H1 (cell line): Measurements from ENCODE around the gene SHLD2. TPM values are rescaled to one million over a fixed set of nuclear protein-coding genes. Genes with fewer than 3 reads are reported as not detected.
"Not testable (repeated sequence)": the region's sequence is repeated elsewhere in the genome, so short reads cannot be mapped to it uniquely, and the experiment has no call there.

Experiments
- CTCF ChIA-PET: fragments of 300-600 bp; sonication (Branson Sonifier 250); formaldehyde crosslinking; loops from one replicate; lab custom pipeline; 2021; ENCODE audit not compliant: partially characterized antibody; lab: Charles Lee
- POLR2A ChIA-PET: fragments of 300-600 bp; sonication (Branson Sonifier 250); formaldehyde crosslinking; loops from one replicate; lab custom pipeline; 2021; ENCODE audit warnings: inconsistent platforms; ENCODE audit not compliant: partially characterized antibody; lab: Charles Lee
- DNase-seq, 2 experiments: peaks; one replicate each; pipeline versions ENCODE4 v3.0.0 to v3.0.0-alpha.2; 2010 to 2022; ENCODE audit warnings: low spot score in 2 of 2, low read depth in 1 of 2, mixed read lengths in 1 of 2
- FAIRE-seq: peaks from 2 replicates; lab custom pipeline; 2011; peaks lifted over from hg19 to GRCh38; lab: Jason Lieb, UNC
- H2AFZ ChIP-seq: 2 replicates; pipeline ENCODE4 v1.8.1; 2012; ENCODE audit warnings: low read length, inconsistent platforms
- H2AK5ac ChIP-seq: 2 replicates; pipeline ENCODE4 v1.6.1; 2013; ENCODE audit warnings: low read depth, low read length
- H2BK120ac ChIP-seq: replicated peaks from 2 replicates; pipeline ENCODE3; 2013; ENCODE audit warnings: low read depth, low read length, inconsistent platforms
- H2BK12ac ChIP-seq: 2 replicates; pipeline ENCODE4 v1.6.1; 2013; ENCODE audit warnings: low read depth, low read length
- H2BK15ac ChIP-seq: 2 replicates; pipeline ENCODE4 v1.6.1; 2013; ENCODE audit warnings: low read length
- H2BK20ac ChIP-seq: 2 replicates; pipeline ENCODE4 v1.6.1; 2013; ENCODE audit warnings: low read length
- H2BK5ac ChIP-seq: 2 replicates; pipeline ENCODE4 v1.6.1; 2013; ENCODE audit warnings: low read depth, low read length
- H3K14ac ChIP-seq: 2 replicates; pipeline ENCODE4 v1.6.1; 2013; ENCODE audit warnings: inconsistent platforms; ENCODE audit not compliant: insufficient read length
- H3K18ac ChIP-seq: 2 replicates; pipeline ENCODE4 v1.6.1; 2013; ENCODE audit warnings: low read length; ENCODE audit errors: extremely low read depth
- H3K23ac ChIP-seq: 2 replicates; pipeline ENCODE4 v1.6.1; 2013; ENCODE audit warnings: inconsistent platforms; ENCODE audit not compliant: insufficient read length
- H3K23me2 ChIP-seq: 2 replicates; pipeline ENCODE4 v1.6.1; 2013; ENCODE audit warnings: low read depth, low read length
- H3K27ac ChIP-seq: 2 replicates; pipeline ENCODE4 v1.6.1; 2011; ENCODE audit warnings: low read depth, low read length, inconsistent platforms
- H3K27me3 ChIP-seq, 4 experiments: replicated peaks in 1 of 4; 1 replicate in 1 of 4; 2 replicates in 3 of 4; pipeline versions ENCODE4 v1.6.1 to v1.8.1; 2011 to 2013; ENCODE audit warnings: low read length in 3 of 4, mild to moderate bottlenecking in 3 of 4, inconsistent platforms in 2 of 4, mixed read lengths in 2 of 4, moderate library complexity in 1 of 4; ENCODE audit not compliant: control insufficient read depth in 3 of 4, insufficient read depth in 3 of 4; ENCODE audit errors: extremely low read depth in 1 of 4
- H3K36me3 ChIP-seq, 4 experiments: 2 replicates each; pipeline versions ENCODE4 v1.6.1 to v1.8.1; 2011 to 2013; ENCODE audit warnings: mild to moderate bottlenecking in 4 of 4, low read length in 3 of 4, moderate library complexity in 2 of 4, control low read depth in 1 of 4, inconsistent platforms in 1 of 4; ENCODE audit not compliant: insufficient read depth in 4 of 4, control insufficient read depth in 2 of 4
- H3K4ac ChIP-seq: replicated peaks from 2 replicates; pipeline ENCODE3; 2013; ENCODE audit warnings: low read length, low read depth, mixed read lengths, inconsistent platforms; ENCODE audit not compliant: insufficient read length
- H3K4me1 ChIP-seq, 4 experiments: replicated peaks in 1 of 4; 1 replicate in 1 of 4; 2 replicates in 3 of 4; pipeline versions ENCODE4 v1.6.1 to v1.8.1; 2011 to 2013; ENCODE audit warnings: low read length in 3 of 4, inconsistent platforms in 2 of 4, mixed read lengths in 1 of 4; ENCODE audit not compliant: insufficient read depth in 4 of 4, control insufficient read depth in 3 of 4
- H3K4me2 ChIP-seq, 2 experiments: 2 replicates each; pipeline versions ENCODE4 v1.6.1 to v1.8.1; 2011 to 2013; ENCODE audit warnings: low read depth in 2 of 2, low read length in 2 of 2, control low read depth in 1 of 2, inconsistent platforms in 1 of 2, mild to moderate bottlenecking in 1 of 2; ENCODE audit not compliant: insufficient read depth in 1 of 2
- H3K4me3 ChIP-seq, 4 experiments: fragments of 200-600, 300-600 bp in 1 of 4; sonication (generic), shearing (Covaris generic), sonication (Bioruptor Twin) in 1 of 4; 2 replicates each; pipeline versions ENCODE4 v1.5.1 to v1.8.1; 2011 to 2016; ENCODE audit warnings: low read length in 4 of 4, low read depth in 3 of 4, control low read depth in 2 of 4, inconsistent platforms in 2 of 4, mild to moderate bottlenecking in 2 of 4, mixed read lengths in 1 of 4, moderate library complexity in 1 of 4; ENCODE audit not compliant: insufficient read depth in 2 of 4; ENCODE audit errors: extremely low read depth in 1 of 4
- H3K56ac ChIP-seq: replicated peaks from 2 replicates; pipeline ENCODE3; 2013; ENCODE audit warnings: low read depth, mild to moderate bottlenecking, mixed read lengths, low read length, inconsistent platforms; ENCODE audit not compliant: insufficient read length
- H3K79me1 ChIP-seq: 2 replicates; pipeline ENCODE4 v1.6.1; 2013; ENCODE audit warnings: low read depth, low read length, control low read depth
- H3K79me2 ChIP-seq, 2 experiments: 2 replicates each; pipeline versions ENCODE4 v1.6.1 to v1.8.1; 2012 to 2013; ENCODE audit warnings: low read length in 2 of 2, mild to moderate bottlenecking in 2 of 2, inconsistent platforms in 1 of 2; ENCODE audit not compliant: insufficient read depth in 2 of 2, control insufficient read depth in 1 of 2
- H3K9ac ChIP-seq, 4 experiments: replicated peaks in 1 of 4; 1 replicate in 1 of 4; 2 replicates in 3 of 4; pipeline versions ENCODE4 v1.6.1 to v1.8.1; 2011 to 2013; ENCODE audit warnings: low read depth in 3 of 4, low read length in 3 of 4, control low read depth in 2 of 4, mild to moderate bottlenecking in 2 of 4, moderate library complexity in 2 of 4, inconsistent platforms in 1 of 4; ENCODE audit errors: extremely low read depth in 1 of 4
- H3K9me3 ChIP-seq, 2 experiments: 2 replicates each; pipeline versions ENCODE4 v1.6.1 to v1.8.1; 2012 to 2013; ENCODE audit warnings: mild to moderate bottlenecking in 2 of 2, moderate library complexity in 2 of 2, control low read depth in 1 of 2, inconsistent platforms in 1 of 2, low read depth in 1 of 2, low read length in 1 of 2, mixed read lengths in 1 of 2; ENCODE audit not compliant: insufficient read depth in 2 of 2
- H4K20me1 ChIP-seq, 2 experiments: replicated peaks in 1 of 2; 2 replicates each; pipeline versions ENCODE3 to v1.8.1; 2011 to 2013; ENCODE audit warnings: inconsistent platforms in 2 of 2, low read length in 2 of 2, mild to moderate bottlenecking in 1 of 2; ENCODE audit not compliant: insufficient read depth in 2 of 2, control insufficient read depth in 1 of 2
- H4K5ac ChIP-seq: 2 replicates; pipeline ENCODE4 v1.6.1; 2013; ENCODE audit warnings: low read length, low read depth, mixed read lengths, inconsistent platforms; ENCODE audit not compliant: insufficient read length
- H4K8ac ChIP-seq: 2 replicates; pipeline ENCODE4 v1.8.0; 2013; ENCODE audit warnings: mild to moderate bottlenecking, moderate library complexity, low read length, inconsistent platforms; ENCODE audit not compliant: insufficient read depth; ENCODE audit errors: extremely low read depth
- H4K91ac ChIP-seq: replicated peaks from 2 replicates; pipeline ENCODE3; 2013; ENCODE audit warnings: low read length, mixed read lengths, inconsistent platforms; ENCODE audit not compliant: insufficient read length
- WGBS, 2 experiments: shearing (Covaris generic) in 1 of 2; methylation state at CpG; one replicate each; pipeline versions ENCODE4 v1.1.6 to v1.1.7; 2013 to 2015; ENCODE audit warnings: low lambda C conversion rate in 2 of 2, mixed read lengths in 2 of 2, inconsistent platforms in 1 of 2, low coverage in 1 of 2, missing lambda C conversion rate in 1 of 2; ENCODE audit not compliant: insufficient replicate concordance in 2 of 2, insufficient coverage in 1 of 2, insufficient read length in 1 of 2; ENCODE audit errors: extremely low coverage in 1 of 2, missing lambda C conversion rate in 1 of 2; 5-methylcytosine and 5-hydroxymethylcytosine counted together
- polyA plus RNA-seq, 7 experiments: library from polyadenylated mRNA; depleted of rRNA in 3 of 7; stranded (reverse) in 5 of 7; unstranded in 2 of 7; fragments of >200 nt in 5 of 7; fragments of 200-250 nt in 2 of 7; gene quantifications; 1 replicate in 5 of 7; 2 replicates in 1 of 7; 4 replicates in 1 of 7; pipeline versions ENCODE4 v1.2.1 to v1.2.3, GENCODE V29; 2011 to 2013; ENCODE audit warnings: missing spikeins in 2 of 7, mixed read lengths in 2 of 7
- total RNA-seq: library from RNA; stranded (reverse); fragmentation: NEBNext Ultra II Directional; extraction: Animal tissue kit (Norgen Biotek cat#: 25700); gene quantifications from 2 replicates; pipeline ENCODE4 v1.2.1, GENCODE V29; 2021

The SHLD2 gene
- total and polyA plus RNA-seq, 2 of the 8 experiments (the other 6 are each of a cell fraction or from before 2014, with no cell fraction given) = 7.9 to 32.4 TPM

DNA sequence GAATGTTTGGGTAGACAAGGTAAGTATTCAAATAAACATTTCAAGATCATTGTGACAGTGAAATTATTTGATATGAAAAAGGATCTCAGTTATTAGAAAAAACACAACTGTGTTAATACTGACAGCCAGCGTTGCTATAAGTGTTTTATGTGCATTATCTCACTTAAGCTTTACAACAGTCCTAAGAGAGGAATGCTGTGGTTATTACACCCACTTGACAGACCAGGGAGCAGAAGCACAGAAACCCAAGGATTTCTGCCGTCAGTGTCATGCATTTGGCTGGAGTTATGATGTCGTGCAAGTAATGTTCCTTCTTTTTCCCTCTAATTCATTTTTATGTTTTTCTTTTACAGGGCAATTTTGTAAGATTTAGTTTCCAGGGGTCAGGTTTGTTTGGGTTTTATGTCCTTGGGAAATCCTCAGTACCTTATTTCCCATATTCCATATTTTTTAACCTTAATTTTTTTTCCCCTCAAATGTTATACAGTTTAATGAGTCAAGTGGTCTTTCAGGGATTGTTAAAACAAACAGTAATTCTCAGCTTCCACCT lies 32.7 kb downstream of the SHLD2 start:
- 96% methylated on average over 2 of the region's 3 CpGs; no CpG with 5 or more reads in 1 of the 2 experiments for WGBS, 2 experiments
- H2BK120ac ChIP-seq, H3K4me3 ChIP-seq, H3K27me3 ChIP-seq, H3K27ac ChIP-seq, H3K9me3 ChIP-seq, H3K4me2 ChIP-seq, H3K79me2 ChIP-seq, H3K23ac ChIP-seq, H2BK15ac ChIP-seq, H2BK5ac ChIP-seq, H3K4ac ChIP-seq, FAIRE-seq, H3K56ac ChIP-seq, DNase-seq, CTCF ChIA-PET, POLR2A ChIA-PET, H2AK5ac ChIP-seq, H2BK12ac ChIP-seq, H2BK20ac ChIP-seq, H3K9ac ChIP-seq, H3K23me2 ChIP-seq, H3K79me1 ChIP-seq, H4K5ac ChIP-seq, H4K8ac ChIP-seq, H3K36me3 ChIP-seq, H3K14ac ChIP-seq, H4K20me1 ChIP-seq, H3K4me1 ChIP-seq, H2AFZ ChIP-seq, H3K18ac ChIP-seq, H4K91ac ChIP-seq: not testable (repeated sequence)

DNA sequence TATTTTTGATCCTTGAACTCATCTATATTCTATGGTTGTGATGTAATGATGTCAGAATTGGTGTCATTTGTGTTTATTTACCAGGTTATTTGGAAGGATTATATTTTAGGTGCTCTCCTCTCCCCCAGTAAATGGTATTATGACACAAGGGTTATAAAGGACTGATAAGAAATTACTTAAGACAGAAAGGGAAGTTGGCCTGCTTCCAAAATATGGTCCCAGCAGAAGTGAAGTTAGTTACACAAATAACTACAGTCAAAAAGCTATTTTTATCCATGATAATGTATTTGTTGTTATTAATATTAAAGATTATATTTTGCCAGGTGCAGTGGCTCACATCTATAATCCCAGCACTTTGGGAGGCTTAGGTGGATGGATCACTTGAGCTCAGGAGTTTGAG lies 37.2 kb downstream of the SHLD2 start:
- H3K36me3 ChIP-seq, H2BK5ac ChIP-seq, H3K23me2 ChIP-seq, DNase-seq, H3K23ac ChIP-seq, H4K8ac ChIP-seq, H2BK15ac ChIP-seq, H3K4me1 ChIP-seq, H2BK20ac ChIP-seq, H2BK120ac ChIP-seq, H3K56ac ChIP-seq, H3K4ac ChIP-seq, H2BK12ac ChIP-seq, H3K27me3 ChIP-seq, H3K9me3 ChIP-seq, H3K9ac ChIP-seq, H2AK5ac ChIP-seq, H3K27ac ChIP-seq, H3K79me2 ChIP-seq, H4K5ac ChIP-seq, H3K18ac ChIP-seq, H3K14ac ChIP-seq, H3K4me2 ChIP-seq, FAIRE-seq, H3K4me3 ChIP-seq, CTCF ChIA-PET, H4K20me1 ChIP-seq, H2AFZ ChIP-seq, H4K91ac ChIP-seq, H3K79me1 ChIP-seq, POLR2A ChIA-PET: not testable (repeated sequence)
